HepG2 (cell line): ENCODE data around the gene SRP68.

ENCODE experiments used
- POLR2A ChIP-seq, 2 experiments: IDR thresholded peaks; 2 replicates each; pipeline ENCODE4 v1.6.1; 2011; ENCODE audit warnings: low read depth in 2 of 2, low read length in 2 of 2, mild to moderate bottlenecking in 1 of 2, moderate library complexity in 1 of 2; ENCODE audit not compliant: insufficient read depth in 1 of 2
- SUZ12 ChIP-seq: fragments of 150-350 bp; IDR thresholded peaks from 2 replicates; pipeline ENCODE4 v1.6.1; 2014; ENCODE audit warnings: low read depth, low read length
- TARDBP ChIP-seq: sonication (generic); formaldehyde crosslinking; IDR thresholded peaks from 2 replicates; pipeline ENCODE4 v1.8.0; 2022; ENCODE audit warnings: mild to moderate bottlenecking, missing genetic modification reagents
- ZNF138 ChIP-seq: sonication (generic); formaldehyde crosslinking; IDR thresholded peaks from 2 replicates; pipeline ENCODE4 v1.5.0; 2020; ENCODE audit warnings: mild to moderate bottlenecking, low read depth, missing genetic modification reagents
- ZNF354B ChIP-seq: sonication (generic); formaldehyde crosslinking; IDR thresholded peaks from 2 replicates; pipeline ENCODE4 v1.8.0; 2022; ENCODE audit warnings: mild to moderate bottlenecking, missing genetic modification reagents
- ZNF546 ChIP-seq: sonication (generic); formaldehyde crosslinking; conservative IDR thresholded peaks from 2 replicates; pipeline ENCODE4 v1.8.1; 2023; ENCODE audit warnings: mild to moderate bottlenecking, missing genetic modification reagents
- ZNF570 ChIP-seq: sonication (generic); formaldehyde crosslinking; IDR thresholded peaks from 2 replicates; pipeline ENCODE4 v1.4.0; 2020; ENCODE audit warnings: mild to moderate bottlenecking, missing genetic modification reagents, borderline replicate concordance
- ZNF589 ChIP-seq: sonication (generic); formaldehyde crosslinking; conservative IDR thresholded peaks from 2 replicates; pipeline ENCODE4 v1.8.0; 2022; ENCODE audit warnings: mild to moderate bottlenecking, moderate library complexity, missing genetic modification reagents

- TF ChIP-seq TARDBP (CRISPR knock-in tag) (no peak), SUZ12 (no peak), ZNF589 (CRISPR knock-in tag) (no peak), ZNF138 (no peak), ZNF546 (no peak), ZNF354B (CRISPR knock-in tag) (no peak), POLR2A (IDR thresholded peaks at IDR 0.05; ENCODE audit: insufficient read depth in 1 of 2, low read depth in 2 of 2, low read length in 2 of 2) (no peak), ZNF570 (CRISPR knock-in tag) (no peak)
Observed at GRCh38 chr17:76023900-76024237, 48.4 kb downstream of the SRP68 start.
